ENCODE data around the gene WAS.
"Not testable (repeated sequence)": the region's sequence is repeated elsewhere in the genome, so short reads cannot be mapped to it uniquely, and the experiment has no call there.

WAS gene

GRCh38 chrX:48683411-48683982, at the start of gene WAS:
Gene WAS (plus strand): TSS chrX:48683799. CDS start chrX:48683854, 55 bp downstream.
- no peak for DNase-seq

GRCh38 chrX:48636301-48636700, 47.3 kb upstream of the WAS start:
- no peak for DNase-seq

GRCh38 chrX:48636776-48637175, 46.8 kb upstream of the WAS start:
- no peak for DNase-seq

GRCh38 chrX:48645669-48646068, 37.9 kb upstream of the WAS start:
- DNase-seq: no peak

DNA sequence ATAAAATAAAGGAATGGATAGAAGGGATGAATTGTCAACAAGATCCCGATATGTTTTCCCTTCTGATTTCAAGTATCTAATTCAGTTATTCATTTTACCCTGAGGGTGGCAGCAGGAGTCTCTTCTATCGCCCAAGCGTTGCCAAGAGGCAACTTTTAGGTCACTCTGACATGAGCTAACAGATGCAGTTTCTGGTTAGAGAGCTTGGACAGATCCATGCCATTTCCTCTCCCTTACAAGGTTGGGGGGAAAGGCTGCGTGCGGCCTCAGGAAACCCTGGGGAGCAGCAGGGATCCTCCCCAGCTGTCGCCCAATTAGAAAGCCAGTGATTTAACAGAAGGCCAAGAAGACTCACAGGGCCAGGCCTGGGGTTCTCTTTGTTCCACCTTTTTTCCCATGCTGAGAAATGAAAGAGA, 35.3 kb upstream of the WAS start:
- peak; percentile 4 for DNase-seq

DNA sequence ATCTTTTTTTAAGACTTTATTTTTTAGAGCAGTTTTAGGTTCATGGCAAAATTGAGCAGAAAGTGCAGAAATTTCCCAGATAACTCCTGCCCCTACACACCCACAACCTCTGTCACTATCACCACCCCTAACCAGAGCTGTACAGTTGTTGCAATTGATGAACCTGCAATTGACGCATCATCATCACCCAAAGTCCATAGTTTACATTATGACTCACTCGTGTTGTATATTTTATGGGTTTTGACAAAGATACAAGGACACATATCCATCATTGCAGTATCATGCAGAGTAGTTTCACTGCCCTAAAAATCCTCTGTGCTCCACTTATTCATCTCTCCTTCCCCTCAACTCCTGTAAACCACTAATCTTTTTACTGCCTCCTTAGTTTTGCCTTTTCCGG, 34.5 kb upstream of the WAS start:
- DNase-seq: no peak

DNA sequence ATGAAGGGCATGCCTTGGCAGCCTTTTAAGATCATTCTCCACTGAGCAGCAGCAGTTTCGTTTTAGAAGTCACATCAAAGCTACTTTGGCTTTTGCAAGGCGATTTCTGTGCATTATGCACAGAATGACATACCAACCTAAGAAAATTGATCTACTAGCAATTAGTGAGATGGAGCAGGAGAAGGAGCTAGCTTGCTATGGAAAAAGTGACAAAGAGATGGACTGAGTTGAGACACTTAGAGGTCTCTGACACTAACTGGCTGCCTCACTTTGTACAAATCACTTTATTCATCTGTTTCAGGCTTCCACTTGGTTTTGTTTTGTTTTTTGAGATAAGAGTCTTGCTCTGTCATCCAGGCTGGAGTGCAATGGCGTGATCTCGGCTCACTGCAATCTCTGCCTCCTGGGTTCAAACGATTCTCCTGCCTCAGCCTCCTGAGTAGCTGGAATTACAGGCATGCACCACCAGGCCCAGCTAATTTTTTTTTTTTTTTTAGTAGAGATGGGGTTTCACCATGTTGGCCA, 31.5 kb upstream of the WAS start:
- not testable (repeated sequence) for DNase-seq

GRCh38 chrX:48654746-48655145, 28.9 kb upstream of the WAS start:
- not testable (repeated sequence) for DNase-seq

DNA sequence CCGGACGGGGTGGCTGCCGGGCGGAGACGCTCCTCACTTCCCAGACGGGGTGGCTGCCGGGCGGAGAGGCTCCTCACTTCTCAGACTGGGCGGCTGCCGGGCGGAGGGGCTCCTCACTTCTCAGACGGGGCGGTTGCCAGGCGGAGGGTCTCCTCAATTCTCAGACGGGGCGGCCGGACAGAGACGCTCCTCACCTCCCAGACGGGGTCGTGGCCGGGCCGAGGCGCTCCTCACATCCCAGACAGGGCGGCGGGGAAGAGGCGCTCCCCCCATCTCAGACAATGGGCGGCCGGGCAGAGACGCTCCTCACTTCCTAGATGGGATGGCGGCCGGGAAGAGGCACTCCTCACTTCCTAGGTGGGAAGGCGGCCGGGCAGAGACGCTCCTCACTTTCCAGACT, 23.9 kb upstream of the WAS start:
- not testable (repeated sequence) for DNase-seq

DNA sequence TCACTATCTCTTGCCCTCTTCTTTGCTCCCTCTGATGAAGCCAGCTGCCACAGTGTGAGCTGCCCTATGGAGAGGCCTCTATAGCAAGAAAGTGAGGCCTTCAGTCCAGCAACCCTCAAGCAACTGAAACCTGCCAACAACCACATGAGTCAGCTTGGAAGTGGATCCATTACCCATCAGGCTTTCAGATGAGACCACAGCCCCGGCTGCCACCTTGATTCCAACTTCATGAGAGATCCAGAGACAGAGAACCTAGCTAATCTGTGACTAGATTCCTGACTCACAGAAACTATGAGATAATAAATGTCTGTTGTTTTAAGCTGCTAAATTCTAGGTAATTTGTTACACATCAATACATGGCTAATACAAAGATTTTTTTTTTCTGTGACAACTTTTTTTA, 20.4 kb upstream of the WAS start:
- no peak for DNase-seq

DNA sequence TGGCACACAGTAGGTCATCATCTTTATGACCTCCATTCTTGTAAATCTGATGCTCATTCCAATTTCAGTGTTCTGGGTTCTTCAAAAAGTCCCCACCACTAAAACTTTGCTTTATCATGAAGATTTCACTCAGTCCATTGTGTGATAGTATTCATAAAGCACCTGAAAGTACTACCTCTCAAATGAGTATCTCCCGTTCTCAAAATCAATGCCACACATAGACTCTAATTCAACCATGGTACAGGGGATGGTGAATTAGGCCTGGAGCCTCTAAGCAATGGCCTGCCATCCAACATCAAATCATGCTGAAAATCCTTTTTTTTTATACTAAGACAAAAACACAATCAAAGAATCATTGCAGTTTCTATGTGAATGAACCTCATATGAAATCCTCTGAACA, 19.4 kb upstream of the WAS start:
- DNase-seq: no peak

DNA sequence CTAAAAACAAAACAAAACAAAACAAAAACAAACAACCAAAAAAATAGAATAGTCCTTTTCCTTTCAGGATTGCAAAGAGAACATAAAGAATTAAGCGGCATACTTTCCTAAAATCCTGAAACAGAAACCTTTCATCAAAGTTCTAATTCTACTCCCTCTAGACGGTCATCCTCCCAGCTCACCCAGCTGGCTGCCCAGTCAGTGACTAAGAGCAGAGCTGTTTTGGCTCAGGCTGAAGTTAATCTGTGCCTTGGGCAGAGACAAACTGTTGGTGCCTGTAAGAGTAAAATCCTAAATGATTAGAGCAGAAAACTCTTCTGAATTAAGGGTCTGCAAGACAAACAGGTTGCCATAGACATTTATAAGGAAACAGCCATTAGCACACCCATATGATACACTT, 17.6 kb upstream of the WAS start:
- DNase-seq: no peak

- no peak for DNase-seq
Measured at GRCh38 chrX:48666649-48667048, 16.9 kb upstream of the WAS start.

DNA sequence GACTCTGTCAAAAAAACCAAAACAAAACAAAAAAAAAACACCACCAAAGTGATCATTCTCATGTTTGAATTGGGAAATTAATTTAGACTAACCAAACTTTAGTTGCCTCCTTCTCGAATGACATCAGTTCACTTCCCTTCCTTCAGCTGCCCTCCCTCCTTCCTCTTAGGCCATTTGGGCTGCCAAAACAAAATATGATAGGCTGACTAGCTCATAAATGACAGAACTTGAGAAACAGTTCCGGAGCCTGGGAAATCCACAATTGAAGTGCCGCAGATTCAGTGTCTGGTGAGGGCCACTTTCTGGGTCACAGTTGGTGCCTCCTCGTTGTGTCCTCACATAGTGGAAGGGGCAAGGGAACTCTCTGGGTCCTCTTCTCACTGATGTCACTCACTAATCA, 16.1 kb upstream of the WAS start:
- DNase-seq: no peak

GRCh38 chrX:48668187-48668586, 15.4 kb upstream of the WAS start:
- DNase-seq: not testable (repeated sequence)

DNA sequence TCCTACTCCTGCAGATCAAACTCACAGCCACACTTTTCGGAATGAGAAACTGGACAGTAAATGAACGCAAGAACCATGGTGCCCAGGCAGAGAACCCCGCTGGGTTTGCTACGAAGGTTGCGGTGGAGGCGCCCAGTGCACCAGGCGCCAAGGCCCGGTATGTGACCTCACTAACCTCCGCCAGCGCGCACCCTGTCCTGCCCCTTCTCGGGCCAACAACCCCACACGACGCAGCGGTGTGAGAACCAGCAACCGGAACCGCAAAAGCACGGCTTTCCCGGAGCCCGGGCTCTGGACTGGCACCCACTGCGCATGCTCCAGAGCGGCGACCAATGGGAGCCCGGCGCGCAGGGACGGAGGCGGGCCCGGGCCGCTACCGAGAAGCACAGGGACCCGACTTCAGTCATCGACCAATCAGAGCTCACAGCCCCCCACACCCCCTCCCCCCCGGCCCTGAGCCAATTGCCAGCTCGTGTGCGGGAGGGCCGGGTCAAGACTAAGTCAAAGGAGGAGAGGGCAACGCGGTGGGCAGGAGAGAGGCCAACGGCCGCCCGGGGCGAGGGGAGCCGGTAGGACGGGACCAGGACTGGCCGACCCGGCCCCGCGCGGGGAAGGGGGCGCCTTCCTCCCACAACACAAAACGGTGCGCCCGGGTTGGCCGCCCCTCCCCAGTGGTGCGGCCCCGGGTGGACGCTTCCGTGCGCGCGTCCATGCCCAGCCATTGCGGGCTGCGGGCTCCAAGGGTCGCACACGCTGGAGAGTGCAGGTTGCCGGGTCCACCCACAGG, 7.3 kb upstream of the WAS start:
- peak; percentile 82 for DNase-seq

GRCh38 chrX:48676893-48677270, 6.7 kb upstream of the WAS start:
- no peak for DNase-seq

DNA sequence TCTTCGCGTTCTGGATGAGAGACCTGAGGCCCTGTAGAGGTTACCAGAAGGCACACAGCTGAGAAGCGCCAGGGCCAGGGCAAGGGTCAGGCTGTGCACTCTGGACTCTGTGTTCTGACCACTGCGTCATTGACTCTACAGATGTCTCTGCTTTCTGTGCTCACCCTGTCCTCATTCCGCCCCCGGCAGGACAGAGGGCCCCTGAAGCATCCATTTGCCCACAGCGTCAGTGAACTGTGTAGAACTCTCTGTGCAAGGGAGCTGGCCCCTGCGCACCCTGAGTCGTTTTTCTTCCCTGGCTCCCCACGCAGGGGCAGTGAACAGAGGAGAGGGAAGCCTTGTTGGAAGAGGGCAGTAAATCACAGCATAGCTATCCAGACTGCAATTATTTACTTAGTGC, 6.1 kb upstream of the WAS start:
- no peak for DNase-seq

GRCh38 chrX:48680467-48680866, 3.1 kb upstream of the WAS start:
- not testable (repeated sequence) for DNase-seq

DNA sequence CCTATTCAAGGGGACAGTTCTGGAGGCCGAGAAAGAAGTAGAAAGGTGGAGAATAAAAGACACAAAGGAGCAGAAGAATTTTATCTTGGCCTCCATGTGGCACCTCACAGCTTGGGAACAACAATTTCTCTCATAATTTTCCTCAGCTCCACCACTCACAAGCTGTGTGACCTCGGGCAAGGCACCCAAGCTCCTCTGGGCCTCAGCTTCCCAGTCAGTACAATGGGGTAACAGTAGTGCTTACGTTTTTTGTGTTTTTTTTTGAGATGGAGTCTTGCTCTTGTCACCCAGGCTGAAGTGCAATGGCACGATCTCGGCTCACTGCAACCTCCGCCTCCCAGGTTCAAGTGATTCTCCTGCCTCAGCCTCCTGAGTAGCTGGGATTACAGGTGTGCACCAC, 2.7 kb upstream of the WAS start:
- not testable (repeated sequence) for DNase-seq

DNA sequence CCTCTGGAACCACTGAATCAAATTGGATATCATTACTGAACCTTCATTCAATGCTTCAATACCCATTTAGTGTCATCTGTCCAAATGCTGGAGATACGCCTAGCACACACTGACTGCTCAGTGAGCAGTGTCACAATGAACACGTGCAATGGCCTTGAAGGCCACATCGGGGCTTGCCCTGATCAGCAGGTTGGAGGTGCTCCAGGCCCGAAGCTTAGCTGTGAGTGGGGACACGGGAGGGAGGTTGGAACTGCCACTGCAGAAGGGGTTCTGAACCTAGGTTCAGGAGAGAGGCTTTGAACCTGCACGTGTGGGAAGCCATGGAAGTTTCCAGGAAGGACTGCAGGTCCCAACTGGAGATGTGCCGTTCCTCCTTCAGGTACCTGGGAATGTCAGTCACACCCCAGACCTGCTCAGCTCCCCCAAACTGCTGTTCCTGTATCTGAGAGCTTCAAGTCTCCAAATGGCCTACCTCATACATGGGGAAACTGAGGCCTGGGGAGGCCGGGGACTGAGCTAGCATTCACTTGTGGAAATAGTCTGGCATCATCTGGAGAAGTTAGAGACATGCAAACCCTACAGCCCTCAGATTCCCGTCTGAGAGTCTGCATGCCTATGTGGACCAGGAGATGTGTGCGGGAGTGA, 1.9 kb upstream of the WAS start:
- DNase-seq: no peak

DNA sequence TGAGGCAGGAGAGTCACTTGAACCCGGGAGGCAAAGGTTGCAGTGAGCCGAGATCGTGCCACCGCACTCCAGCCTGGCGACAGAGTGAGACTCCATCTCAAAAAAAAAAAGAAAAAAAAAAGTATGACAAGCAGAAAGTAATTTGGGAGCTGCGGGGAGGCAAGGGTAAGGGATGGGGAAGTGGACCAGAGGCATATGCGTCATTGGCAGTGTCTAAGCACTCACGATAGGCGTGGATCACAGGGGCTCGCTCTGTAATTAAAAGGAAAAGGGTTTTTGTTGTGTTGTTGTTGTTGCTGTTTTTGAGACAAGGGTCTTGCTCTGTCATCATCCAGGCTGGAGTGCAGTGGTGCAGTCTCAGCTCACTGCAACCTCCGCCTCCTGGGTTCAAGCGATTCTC, 804 bp upstream of the WAS start:
- not testable (repeated sequence) for DNase-seq

DNA sequence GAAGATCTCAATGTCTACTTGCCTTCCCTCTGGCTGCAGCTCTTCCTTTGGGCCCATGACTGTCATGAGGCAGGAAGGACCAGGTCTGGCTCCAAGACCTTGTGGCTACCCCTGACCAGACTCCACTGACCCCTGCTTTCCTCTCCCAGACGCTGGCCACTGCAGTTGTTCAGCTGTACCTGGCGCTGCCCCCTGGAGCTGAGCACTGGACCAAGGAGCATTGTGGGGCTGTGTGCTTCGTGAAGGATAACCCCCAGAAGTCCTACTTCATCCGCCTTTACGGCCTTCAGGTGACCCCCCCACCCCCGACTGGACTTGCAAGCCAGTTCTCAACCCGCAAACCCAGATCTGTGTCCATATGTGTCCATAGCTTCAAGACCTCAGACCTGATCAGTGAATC, 535 bp downstream of the WAS start:
- DNase-seq: no peak

DNA sequence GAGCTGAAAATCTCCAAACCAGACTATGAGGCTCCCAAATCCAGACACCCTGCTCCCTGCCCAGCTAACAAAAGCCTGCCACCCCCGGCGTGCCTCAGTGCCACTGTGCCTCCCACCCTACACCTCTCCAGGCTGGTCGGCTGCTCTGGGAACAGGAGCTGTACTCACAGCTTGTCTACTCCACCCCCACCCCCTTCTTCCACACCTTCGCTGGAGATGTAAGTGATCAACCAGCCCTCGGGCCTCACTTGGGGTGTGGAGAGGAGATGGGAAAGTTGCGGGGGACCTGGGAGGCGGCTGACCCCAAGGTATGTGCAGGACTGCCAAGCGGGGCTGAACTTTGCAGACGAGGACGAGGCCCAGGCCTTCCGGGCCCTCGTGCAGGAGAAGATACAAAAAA, 1.8 kb downstream of the WAS start:
- DNase-seq: no peak
